ENCODE results near the gene TAF8.

DNA sequence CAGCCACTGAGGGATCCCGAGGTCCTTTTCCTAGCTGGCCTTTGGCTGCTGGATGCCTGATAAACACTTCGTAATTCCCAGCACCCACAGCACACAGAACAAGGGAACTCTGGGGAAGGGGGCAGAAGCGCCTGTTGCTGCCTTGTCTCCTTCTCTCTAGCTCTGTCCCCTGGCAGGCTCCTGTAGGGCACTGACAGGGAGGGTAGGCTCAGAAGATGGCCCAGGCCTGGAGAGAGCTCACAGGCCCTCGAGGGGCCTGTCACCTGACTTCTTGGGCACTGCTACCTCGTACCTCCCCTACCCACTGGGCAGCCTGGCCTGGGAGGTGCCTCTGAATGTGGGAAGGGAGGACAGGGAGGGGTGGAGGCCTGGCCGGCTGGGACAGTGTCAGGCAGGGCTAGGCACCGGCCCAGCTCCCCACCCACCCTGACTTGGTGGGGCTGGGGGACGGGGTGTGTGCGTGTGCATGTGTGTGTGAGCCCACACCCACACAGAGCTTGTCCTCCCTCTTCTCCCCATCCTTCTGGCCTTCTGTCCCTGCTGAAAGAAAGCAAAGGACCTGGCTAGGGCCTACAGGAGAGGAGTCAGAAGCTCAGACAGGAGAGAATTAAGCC is 74.0 kb downstream of the TAF8 start:
- no peak for TF ChIP-seq TCF4 (CRISPR knock-in tag; IDR thresholded peaks at IDR 0.05; ENCODE audit: borderline replicate concordance)
- TF ChIP-seq ZFP3 (CRISPR knock-in tag; IDR thresholded peaks at IDR 0.05), result no peak
- no peak for TF ChIP-seq ZNF70 (CRISPR knock-in tag; IDR thresholded peaks at IDR 0.05)
- TF ChIP-seq ZNF565 (CRISPR knock-in tag; conservative IDR thresholded peaks at IDR 0.05; ENCODE audit: low read depth), result no peak
- no peak for TF ChIP-seq BACH2 (CRISPR knock-in tag; IDR thresholded peaks at IDR 0.05; ENCODE audit: borderline replicate concordance)
- no peak for TF ChIP-seq ISL1 (CRISPR knock-in tag; IDR thresholded peaks at IDR 0.05)
- TF ChIP-seq TOX (CRISPR knock-in tag; IDR thresholded peaks at IDR 0.05; ENCODE audit: borderline replicate concordance), result no peak
- TF ChIP-seq, protein P1, sequence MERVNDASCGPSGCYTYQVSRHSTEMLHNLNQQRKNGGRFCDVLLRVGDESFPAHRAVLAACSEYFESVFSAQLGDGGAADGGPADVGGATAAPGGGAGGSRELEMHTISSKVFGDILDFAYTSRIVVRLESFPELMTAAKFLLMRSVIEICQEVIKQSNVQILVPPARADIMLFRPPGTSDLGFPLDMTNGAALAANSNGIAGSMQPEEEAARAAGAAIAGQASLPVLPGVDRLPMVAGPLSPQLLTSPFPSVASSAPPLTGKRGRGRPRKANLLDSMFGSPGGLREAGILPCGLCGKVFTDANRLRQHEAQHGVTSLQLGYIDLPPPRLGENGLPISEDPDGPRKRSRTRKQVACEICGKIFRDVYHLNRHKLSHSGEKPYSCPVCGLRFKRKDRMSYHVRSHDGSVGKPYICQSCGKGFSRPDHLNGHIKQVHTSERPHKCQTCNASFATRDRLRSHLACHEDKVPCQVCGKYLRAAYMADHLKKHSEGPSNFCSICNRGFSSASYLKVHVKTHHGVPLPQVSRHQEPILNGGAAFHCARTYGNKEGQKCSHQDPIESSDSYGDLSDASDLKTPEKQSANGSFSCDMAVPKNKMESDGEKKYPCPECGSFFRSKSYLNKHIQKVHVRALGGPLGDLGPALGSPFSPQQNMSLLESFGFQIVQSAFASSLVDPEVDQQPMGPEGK (CRISPR knock-in tag; IDR thresholded peaks at IDR 0.05; ENCODE audit: borderline replicate concordance), result no peak
- TF ChIP-seq CSDC2 (CRISPR knock-in tag; IDR thresholded peaks at IDR 0.05), result no peak
- no peak for TF ChIP-seq ZNF8 (CRISPR knock-in tag; IDR thresholded peaks at IDR 0.05)
